Breast epithelium (tissue), 3 donors: Measurements from ENCODE around the gene GLIPR2.

Experiments
- CTCF ChIP-seq, 3 donors: fragments of 450-650 bp; IDR thresholded peaks; one replicate each; pipeline ENCODE4 v1.5.1; 2016 to 2017; ENCODE audit warnings: antibody characterized with exemption in 3 of 3, mild to moderate bottlenecking in 3 of 3, moderate library complexity in 3 of 3
- POLR2A ChIP-seq: fragments of 450-650 bp; IDR thresholded peaks from one replicate; pipeline ENCODE4 v1.6.1; 2016; ENCODE audit warnings: antibody characterized with exemption, mild to moderate bottlenecking, moderate library complexity
- POLR2AphosphoS5 ChIP-seq, 3 donors: sonication (generic); formaldehyde crosslinking; IDR thresholded peaks; one replicate each; pipeline ENCODE4 v1.6.1; 2017; ENCODE audit warnings: antibody characterized with exemption in 3 of 3

GRCh38 chr9:36143245-36143641, 6.7 kb downstream of the GLIPR2 start:
- TF ChIP-seq CTCF (IDR thresholded peaks at IDR 0.05) (no peak), POLR2A (no peak), POLR2AphosphoS5 (IDR thresholded peaks at IDR 0.05) (no peak)
